BJ (cell line): Measurements from ENCODE around the gene DHX58. TPM values are rescaled to one million over a fixed set of nuclear protein-coding genes. Genes with fewer than 3 reads are reported as not detected.

Experiments used
- CTCF ChIA-PET: fragments of 350-600 bp; formaldehyde crosslinking; extraction: SDS; loops from one replicate; lab custom pipeline; 2021; ENCODE audit warnings: antibody characterized with exemption, inconsistent platforms; lab: Yijun Ruan, JAX
- POLR2A ChIA-PET: fragments of 300-600 bp; sonication (Branson Sonifier 250); formaldehyde crosslinking; extraction: SDS; loops from one replicate; lab custom pipeline; 2021; ENCODE audit warnings: antibody characterized with exemption; lab: Charles Lee
- DNase-seq: peaks from one replicate; pipeline ENCODE4 v3.0.0-alpha.2; 2011; ENCODE audit warnings: low read depth
- H3K27me3 ChIP-seq: 2 replicates; pipeline ENCODE4 v1.6.0; 2011; ENCODE audit warnings: low read length; ENCODE audit not compliant: control insufficient read depth, insufficient read depth
- H3K36me3 ChIP-seq: 2 replicates; pipeline ENCODE4 v1.5.1; 2011; ENCODE audit warnings: low read length; ENCODE audit not compliant: control insufficient read depth, insufficient read depth
- H3K4me3 ChIP-seq: 2 replicates; pipeline ENCODE4 v1.5.1; 2011; ENCODE audit warnings: low read depth, mild to moderate bottlenecking, control low read depth, low read length
- polyA plus RNA-seq: library from polyadenylated mRNA; depleted of rRNA; stranded (reverse); fragments of >200 nt; gene quantifications from 2 replicates; pipeline ENCODE4 v1.2.3, GENCODE V29; 2011
- TF ChIP-seq, protein P1 (sequence below): IDR thresholded peaks from 2 replicates; pipeline ENCODE4 v1.5.1; 2011; ENCODE audit warnings: low read depth, mild to moderate bottlenecking, control low read depth, inconsistent platforms, low read length, moderate library complexity; ENCODE audit not compliant: insufficient read depth

Gene DHX58
- polyA plus RNA-seq, 1 experiment: 18.0 TPM

DNA sequence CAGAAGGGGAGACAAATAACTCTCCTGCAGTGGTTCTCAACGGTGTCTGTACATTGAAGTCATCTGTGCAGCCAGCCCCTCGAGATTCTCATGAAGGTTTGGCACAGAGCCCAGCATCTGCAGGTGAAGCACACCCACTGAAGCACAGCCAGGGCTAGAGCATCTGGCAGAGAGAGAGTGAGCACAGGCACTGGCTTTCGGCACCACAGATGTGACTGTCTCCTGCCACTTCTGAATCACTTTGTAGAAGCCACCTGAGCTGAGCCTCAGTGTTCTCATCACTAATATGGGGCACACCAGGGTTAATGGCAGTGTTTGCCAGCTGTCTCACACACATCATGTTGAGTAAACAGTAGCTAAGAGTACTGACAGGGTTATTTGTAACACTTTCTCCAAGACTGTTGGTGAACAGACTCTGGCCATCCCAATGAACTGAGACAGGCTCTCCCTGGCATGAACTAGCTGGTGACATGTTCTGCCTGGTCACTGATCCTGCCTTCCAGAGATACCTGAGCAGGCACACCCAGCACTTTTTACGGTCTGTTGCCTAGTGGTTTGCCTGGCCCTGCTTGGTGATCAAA, 21.0 kb upstream of the DHX58 start:
- DNase-seq: no peak
- H3K4me3 ChIP-seq: no peak overlapping the region
- ChIA-PET CTCF (interaction anchor here (0.5 to 1.5 kb wide), 3 partner anchors 9 to 384 kb away, joined by 3 to 4 read pairs (median 3); no protein-coding TSS in a partner anchor), POLR2A (interaction anchor here (1.2 kb wide), 1 partner anchor 9 kb away, joined by 3 read pairs; no protein-coding TSS in a partner anchor)
- H3K36me3 ChIP-seq: peaks cover 16% of the 10 kb centered on the region
- TF ChIP-seq, protein P1, sequence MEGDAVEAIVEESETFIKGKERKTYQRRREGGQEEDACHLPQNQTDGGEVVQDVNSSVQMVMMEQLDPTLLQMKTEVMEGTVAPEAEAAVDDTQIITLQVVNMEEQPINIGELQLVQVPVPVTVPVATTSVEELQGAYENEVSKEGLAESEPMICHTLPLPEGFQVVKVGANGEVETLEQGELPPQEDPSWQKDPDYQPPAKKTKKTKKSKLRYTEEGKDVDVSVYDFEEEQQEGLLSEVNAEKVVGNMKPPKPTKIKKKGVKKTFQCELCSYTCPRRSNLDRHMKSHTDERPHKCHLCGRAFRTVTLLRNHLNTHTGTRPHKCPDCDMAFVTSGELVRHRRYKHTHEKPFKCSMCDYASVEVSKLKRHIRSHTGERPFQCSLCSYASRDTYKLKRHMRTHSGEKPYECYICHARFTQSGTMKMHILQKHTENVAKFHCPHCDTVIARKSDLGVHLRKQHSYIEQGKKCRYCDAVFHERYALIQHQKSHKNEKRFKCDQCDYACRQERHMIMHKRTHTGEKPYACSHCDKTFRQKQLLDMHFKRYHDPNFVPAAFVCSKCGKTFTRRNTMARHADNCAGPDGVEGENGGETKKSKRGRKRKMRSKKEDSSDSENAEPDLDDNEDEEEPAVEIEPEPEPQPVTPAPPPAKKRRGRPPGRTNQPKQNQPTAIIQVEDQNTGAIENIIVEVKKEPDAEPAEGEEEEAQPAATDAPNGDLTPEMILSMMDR: no peak
- no peaks in the 10 kb centered on the region for H3K27me3 ChIP-seq

DNA sequence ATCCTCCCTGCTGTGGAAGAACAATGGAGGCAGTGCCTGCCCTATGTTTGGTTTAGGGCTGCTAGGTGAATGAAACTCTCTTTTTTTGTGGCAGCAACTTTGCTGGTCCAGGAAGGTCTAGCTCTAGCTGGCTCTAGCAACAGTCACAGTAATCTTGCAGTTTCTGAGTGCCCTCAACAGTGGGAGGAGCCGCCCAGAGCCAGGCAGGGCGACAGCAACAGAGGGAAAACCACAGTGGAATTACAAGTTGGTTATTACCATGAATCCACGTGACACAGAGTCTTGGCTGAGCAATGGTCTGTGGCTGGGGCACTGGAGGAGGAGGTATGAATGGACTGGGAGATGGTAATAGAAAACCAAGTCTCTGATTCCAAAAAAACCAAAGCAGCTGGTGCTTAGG, 20.4 kb upstream of the DHX58 start:
- peak; percentile 64 for DNase-seq
- Histone ChIP-seq H3K36me3 (peaks cover 22% of the 10 kb centered on the region), H3K4me3 (no peak overlapping the region), H3K27me3 (no peaks in the 10 kb centered on the region)
- ChIA-PET POLR2A (no interaction called here), CTCF (interaction anchor here (0.8 kb wide), 1 partner anchor 8 kb away, joined by 3 read pairs; no protein-coding TSS in a partner anchor)
- TF ChIP-seq, protein P1: no peak

GRCh38 chr17:42131981-42132432, 19.5 kb upstream of the DHX58 start:
- TF ChIP-seq, protein P1: no peak
- POLR2A ChIA-PET: no interaction called here
- CTCF ChIA-PET: interaction anchor here (0.8 to 1.4 kb wide), 3 partner anchors 37 to 169 kb away, joined by 3 to 5 read pairs (median 4); no protein-coding TSS in a partner anchor
- Histone ChIP-seq H3K36me3 (peaks cover 25% of the 10 kb centered on the region), H3K27me3 (no peaks in the 10 kb centered on the region), H3K4me3 (no peak overlapping the region)
- no peak for DNase-seq

- Histone ChIP-seq H3K4me3 (no peak overlapping the region), H3K36me3 (peaks cover 29% of the 10 kb centered on the region), H3K27me3 (no peaks in the 10 kb centered on the region)
- CTCF ChIA-PET: interaction anchor here (0.8 to 1.4 kb wide), 4 partner anchors 12 to 168 kb away, joined by 3 to 5 read pairs (median 4); no protein-coding TSS in a partner anchor
- POLR2A ChIA-PET: interaction anchor here (0.6 kb wide), 1 partner anchor 267 kb away, joined by 4 read pairs; no protein-coding TSS in a partner anchor
- no peak for DNase-seq
- TF ChIP-seq, protein P1: no peak
Measured at GRCh38 chr17:42131232-42131631, 18.7 kb upstream of the DHX58 start.

DNA sequence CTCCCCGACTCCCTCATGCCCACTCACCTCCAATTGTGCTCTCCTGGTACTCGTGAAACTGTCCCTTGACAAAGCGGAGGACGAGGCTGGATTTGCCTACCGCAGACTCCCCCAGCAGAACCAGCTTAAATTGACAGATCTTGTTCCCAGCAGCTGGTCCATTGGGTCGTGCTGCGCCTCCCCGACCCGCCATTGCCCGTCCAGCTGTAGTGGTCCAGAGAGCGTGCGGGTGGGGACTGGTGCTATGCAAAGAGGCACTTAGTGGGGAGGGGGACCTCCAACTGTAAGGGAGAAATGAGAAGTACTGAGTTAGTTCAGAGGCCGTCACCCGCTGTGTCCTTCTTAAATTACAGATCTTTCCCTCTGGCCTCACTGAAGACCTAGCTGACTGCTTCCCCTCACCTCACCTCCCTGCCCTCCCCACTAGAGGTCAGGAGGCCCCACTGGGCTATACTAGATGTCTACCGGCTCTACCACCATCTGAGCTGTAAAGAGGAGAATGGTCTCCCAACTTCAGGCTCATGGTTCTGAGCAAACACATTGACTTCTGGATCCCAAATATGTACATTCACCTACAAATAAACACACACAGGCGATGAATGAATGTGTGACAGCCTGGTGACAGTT, 17.9 kb upstream of the DHX58 start:
- ChIA-PET POLR2A (no interaction called here), CTCF (interaction anchor here (0.6 to 1.6 kb wide), 4 partner anchors 9 to 170 kb away, joined by 3 to 4 read pairs (median 3); partner anchors contain the start of gene KAT2A)
- no peaks in the 10 kb centered on the region for H3K27me3 ChIP-seq
- TF ChIP-seq, protein P1: no peak
- DNase-seq: no peak
- peaks cover 29% of the 10 kb centered on the region for H3K36me3 ChIP-seq
- H3K4me3 ChIP-seq: no peak overlapping the region
